K562 (cell line): ENCODE measurements around the gene CLCN1. TPM values are rescaled to one million over a fixed set of nuclear protein-coding genes. Genes with fewer than 3 reads are reported as not detected.

ENCODE experiments used
- ATF2 ChIP-seq: sonication (generic); formaldehyde crosslinking; IDR thresholded peaks from 2 replicates; pipeline ENCODE4 v1.8.1; 2022; ENCODE audit warnings: missing genetic modification reagents
- CCAR2 ChIP-seq: fragments of 200-400 bp; formaldehyde crosslinking; IDR thresholded peaks from 2 replicates; pipeline ENCODE4 v1.6.1; 2017; ENCODE audit warnings: mild to moderate bottlenecking, low read depth, low read length
- ETS2 ChIP-seq: IDR thresholded peaks from 2 replicates; pipeline ENCODE4 v1.6.1; 2016; ENCODE audit warnings: borderline replicate concordance, missing genetic modification characterization, mild to moderate bottlenecking, moderate library complexity, missing compliant biosample characterization; ENCODE audit not compliant: poor library complexity, severe bottlenecking
- HDAC8 ChIP-seq: fragments of 450-650 bp; IDR thresholded peaks from 2 replicates; pipeline ENCODE4 v1.6.1; 2016; ENCODE audit warnings: mild to moderate bottlenecking, missing genetic modification characterization, moderate library complexity, missing compliant biosample characterization
- ILF3 ChIP-seq: fragments of 450-650 bp; IDR thresholded peaks from 2 replicates; pipeline ENCODE4 v1.6.1; 2018; ENCODE audit warnings: antibody characterized with exemption, mild to moderate bottlenecking, moderate library complexity, borderline replicate concordance
- KDM1A ChIP-seq, 2 experiments: fragments of 450-650 bp; IDR thresholded peaks; 2 replicates each; pipeline ENCODE4 v1.6.1; 2016; ENCODE audit warnings: mild to moderate bottlenecking in 2 of 2
- PURB ChIP-seq: sonication (generic); formaldehyde crosslinking; IDR thresholded peaks from 2 replicates; pipeline ENCODE4 v1.9.0; 2021; ENCODE audit warnings: low read depth, mild to moderate bottlenecking, missing genetic modification reagents
- SAFB ChIP-seq: fragments of 200-400 bp; formaldehyde crosslinking; IDR thresholded peaks from 2 replicates; pipeline ENCODE4 v1.6.1; 2017; ENCODE audit warnings: low read depth, low read length, borderline replicate concordance
- SAFB2 ChIP-seq: fragments of 200-400 bp; formaldehyde crosslinking; IDR thresholded peaks from 2 replicates; pipeline ENCODE4 v1.6.1; 2018; ENCODE audit warnings: borderline replicate concordance, low read length, low read depth, moderate library complexity; ENCODE audit not compliant: severe bottlenecking
- SLC30A9 ChIP-seq: fragments of 250-450 bp; sonication (Bioruptor Pico); IDR thresholded peaks from 2 replicates; pipeline ENCODE4 v1.8.0; 2022; ENCODE audit warnings: mild to moderate bottlenecking, moderate library complexity
- STAT5B ChIP-seq: fragments of 250-450 bp; sonication (Bioruptor Pico); IDR thresholded peaks from 2 replicates; pipeline ENCODE4 v1.8.0; 2021; ENCODE audit warnings: mild to moderate bottlenecking, inconsistent platforms
- TAF1 ChIP-seq: IDR thresholded peaks from 2 replicates; pipeline ENCODE4 v1.6.1; 2011; ENCODE audit warnings: mild to moderate bottlenecking, low read length, moderate library complexity; ENCODE audit not compliant: insufficient read depth, control insufficient read depth, severe bottlenecking; ENCODE audit errors: extremely low read depth
- TAF7 ChIP-seq: fragments of 450-650 bp; IDR thresholded peaks from 2 replicates; pipeline ENCODE4 v1.6.1; 2016; ENCODE audit warnings: missing genetic modification characterization, missing compliant biosample characterization
- TRIM28 ChIP-seq: fragments of 450-650 bp; IDR thresholded peaks from 2 replicates; pipeline ENCODE4 v1.6.1; 2017
- ZBTB11 ChIP-seq, 3 experiments: fragments of 200-800 bp in 1 of 3; fragments of 250-450 bp in 1 of 3; fragments of 450-650 bp in 1 of 3; sonication (Bioruptor Pico) in 1 of 3; sonication (Bioruptor generic) in 1 of 3; formaldehyde crosslinking in 1 of 3; IDR thresholded peaks; 2 replicates each; pipeline versions ENCODE4 v1.6.1 to v1.8.0; 2016 to 2022; ENCODE audit warnings: mild to moderate bottlenecking in 2 of 3, missing genetic modification characterization in 2 of 3, missing compliant biosample characterization in 1 of 3, moderate library complexity in 1 of 3
- ZNF707 ChIP-seq: fragments of 250-450 bp; sonication (Bioruptor Pico); conservative IDR thresholded peaks from 2 replicates; pipeline ENCODE4 v1.8.0; 2022; ENCODE audit warnings: inconsistent platforms, mild to moderate bottlenecking, moderate library complexity
- polyA plus RNA-seq, 8 experiments: library from polyadenylated mRNA; depleted of rRNA in 4 of 8; stranded (reverse) in 5 of 8; unstranded in 3 of 8; fragments of >200 nt; fragmentation: Nextera tagmentation in 2 of 8; fragmentation: Illumina TruSeq in 1 of 8; extraction: Ambion mirVana in 2 of 8; extraction: Trizol in 1 of 8; gene quantifications; 2 replicates each; pipeline versions ENCODE4 v1.2.1 to v1.2.3, GENCODE V29; 2011 to 2014; ENCODE audit warnings: inconsistent platforms in 1 of 8, missing spikeins in 1 of 8
- total RNA-seq, 7 experiments: library from RNA; depleted of rRNA in 6 of 7; stranded (reverse); fragments of >200 nt in 6 of 7; fragmentation: Illumina TruSeq in 2 of 7; extraction: Trizol in 2 of 7; gene quantifications; 2 replicates each; pipeline versions ENCODE4 v1.2.1 to v1.2.3, GENCODE V29; 2011 to 2021; ENCODE audit warnings: low replicate concordance in 1 of 7
- TF ChIP-seq, protein P1 (sequence below): sonication (generic); formaldehyde crosslinking; IDR thresholded peaks from 2 replicates; pipeline ENCODE4 v1.8.0; 2023; ENCODE audit warnings: mild to moderate bottlenecking, missing genetic modification reagents

Gene CLCN1
- total and polyA plus RNA-seq, 9 of the 15 experiments (the other 6 are each of a cell fraction or from before 2014, with no cell fraction given) = 0.01 to 0.11 (median 0.04) TPM; not detected in 4

GRCh38 chr7:143287935-143288826, 27.7 kb upstream of the CLCN1 start, which contains the start of gene CASP2 (continued):
- TF ChIP-seq, protein P1, sequence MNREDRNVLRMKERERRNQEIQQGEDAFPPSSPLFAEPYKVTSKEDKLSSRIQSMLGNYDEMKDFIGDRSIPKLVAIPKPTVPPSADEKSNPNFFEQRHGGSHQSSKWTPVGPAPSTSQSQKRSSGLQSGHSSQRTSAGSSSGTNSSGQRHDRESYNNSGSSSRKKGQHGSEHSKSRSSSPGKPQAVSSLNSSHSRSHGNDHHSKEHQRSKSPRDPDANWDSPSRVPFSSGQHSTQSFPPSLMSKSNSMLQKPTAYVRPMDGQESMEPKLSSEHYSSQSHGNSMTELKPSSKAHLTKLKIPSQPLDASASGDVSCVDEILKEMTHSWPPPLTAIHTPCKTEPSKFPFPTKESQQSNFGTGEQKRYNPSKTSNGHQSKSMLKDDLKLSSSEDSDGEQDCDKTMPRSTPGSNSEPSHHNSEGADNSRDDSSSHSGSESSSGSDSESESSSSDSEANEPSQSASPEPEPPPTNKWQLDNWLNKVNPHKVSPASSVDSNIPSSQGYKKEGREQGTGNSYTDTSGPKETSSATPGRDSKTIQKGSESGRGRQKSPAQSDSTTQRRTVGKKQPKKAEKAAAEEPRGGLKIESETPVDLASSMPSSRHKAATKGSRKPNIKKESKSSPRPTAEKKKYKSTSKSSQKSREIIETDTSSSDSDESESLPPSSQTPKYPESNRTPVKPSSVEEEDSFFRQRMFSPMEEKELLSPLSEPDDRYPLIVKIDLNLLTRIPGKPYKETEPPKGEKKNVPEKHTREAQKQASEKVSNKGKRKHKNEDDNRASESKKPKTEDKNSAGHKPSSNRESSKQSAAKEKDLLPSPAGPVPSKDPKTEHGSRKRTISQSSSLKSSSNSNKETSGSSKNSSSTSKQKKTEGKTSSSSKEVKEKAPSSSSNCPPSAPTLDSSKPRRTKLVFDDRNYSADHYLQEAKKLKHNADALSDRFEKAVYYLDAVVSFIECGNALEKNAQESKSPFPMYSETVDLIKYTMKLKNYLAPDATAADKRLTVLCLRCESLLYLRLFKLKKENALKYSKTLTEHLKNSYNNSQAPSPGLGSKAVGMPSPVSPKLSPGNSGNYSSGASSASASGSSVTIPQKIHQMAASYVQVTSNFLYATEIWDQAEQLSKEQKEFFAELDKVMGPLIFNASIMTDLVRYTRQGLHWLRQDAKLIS (CRISPR knock-in tag) = peak; percentile 97
- TF ChIP-seq TAF7 (tag) = peak; percentile 80
- no peak for TF ChIP-seq ILF3
- no peak for TF ChIP-seq ETS2
- no peak for TF ChIP-seq ZNF707 (CRISPR knock-in tag)
- no peak for TF ChIP-seq KDM1A (IDR thresholded peaks at IDR 0.05)
- TF ChIP-seq SAFB = peak; percentile 40; the same call in 1 of the 2 replicates
- TF ChIP-seq CCAR2 = no peak
- TF ChIP-seq STAT5B (CRISPR knock-in tag) = no peak
- no peak for TF ChIP-seq ATF2
- peak; percentile 12; the same call in 1 of the 2 replicates for TF ChIP-seq TRIM28
- peak; percentile 87 for TF ChIP-seq TAF1
- TF ChIP-seq SAFB2 = no peak
- TF ChIP-seq PURB (CRISPR knock-in tag) = no peak
- 0 out of 6 replicates have a peak, but pooled peaks of 1 of the 3 experiments have one; percentile 44 for TF ChIP-seq ZBTB11 (CRISPR knock-in tag; IDR thresholded peaks at IDR 0.05)
- TF ChIP-seq SLC30A9 (CRISPR knock-in tag) = no peak
- peak; percentile 69; the same call in 1 of the 2 replicates for TF ChIP-seq HDAC8
